OCI-LY7 (cell line): ENCODE results near the gene SELPLG. TPM values are rescaled to one million over a fixed set of nuclear protein-coding genes. Genes with fewer than 3 reads are reported as not detected.
"Not testable (repeated sequence)": the region's sequence is repeated elsewhere in the genome, so short reads cannot be mapped to it uniquely, and the experiment has no call there.

Experiments used
- BruUV-seq: library from RNA; stranded (reverse); fragments of 400-500 nt; replicated peaks from 2 replicates; lab custom pipeline; 2021; lab: Mats Ljungman, UMichigan
- CTCF ChIA-PET: fragments of 300-600 bp; sonication (Branson Sonifier 250); formaldehyde crosslinking; loops from one replicate; lab custom pipeline; 2022; ENCODE audit warnings: antibody characterized with exemption; ENCODE audit not compliant: unreplicated experiment; lab: Charles Lee
- POLR2A ChIA-PET: fragments of 300-600 bp; sonication (Branson Sonifier 250); formaldehyde crosslinking; loops from one replicate; lab custom pipeline; 2022; ENCODE audit warnings: antibody characterized with exemption; lab: Charles Lee
- DNase-seq: peaks from one replicate; pipeline ENCODE4 v3.0.0-alpha.2; 2015; ENCODE audit warnings: low spot score
- H2AFZ ChIP-seq: fragments of 200-600 bp; sonication (generic), shearing (Covaris generic); 2 replicates; pipeline ENCODE4 v1.6.1; 2014; ENCODE audit warnings: mild to moderate bottlenecking, antibody characterized with exemption, low read length, moderate library complexity
- H3K27ac ChIP-seq: fragments of 200-600 bp; sonication (generic); 2 replicates; pipeline ENCODE4 v1.5.1; 2014; ENCODE audit warnings: mixed run types, low read depth, mild to moderate bottlenecking, moderate library complexity, low read length, inconsistent platforms; ENCODE audit not compliant: poor library complexity, severe bottlenecking
- H3K36me3 ChIP-seq: fragments of 200-600 bp; sonication (generic); 2 replicates; pipeline ENCODE4 v1.6.1; 2014; ENCODE audit warnings: mild to moderate bottlenecking, antibody characterized with exemption, low read length, moderate library complexity, mixed read lengths; ENCODE audit not compliant: insufficient read depth
- H3K4me1 ChIP-seq: fragments of 200-600 bp; sonication (generic); 2 replicates; pipeline ENCODE4 v1.5.1; 2014; ENCODE audit warnings: mild to moderate bottlenecking, low read length; ENCODE audit not compliant: insufficient read depth, poor library complexity, severe bottlenecking
- H3K4me2 ChIP-seq: fragments of 200-600 bp; sonication (generic); 2 replicates; pipeline ENCODE4 v1.6.1; 2014; ENCODE audit warnings: mild to moderate bottlenecking, low read length
- H3K4me3 ChIP-seq: fragments of 200-600 bp; sonication (generic); 2 replicates; pipeline ENCODE4 v1.5.1; 2014; ENCODE audit warnings: mild to moderate bottlenecking, low read depth, low read length; ENCODE audit not compliant: poor library complexity, severe bottlenecking
- H3K79me2 ChIP-seq: fragments of 200-600 bp; sonication (generic); 2 replicates; pipeline ENCODE4 v1.6.1; 2016; ENCODE audit warnings: low read depth, mild to moderate bottlenecking, low read length, moderate library complexity, mixed read lengths; ENCODE audit not compliant: insufficient read depth
- H3K9me2 ChIP-seq: fragments of 200-600 bp; sonication (generic); 2 replicates; pipeline ENCODE4 v1.6.1; 2016; ENCODE audit warnings: mild to moderate bottlenecking, low read length, mixed read lengths; ENCODE audit not compliant: insufficient read depth
- H3K9me3 ChIP-seq: fragments of 200-600 bp; sonication (generic); 2 replicates; pipeline ENCODE4 v1.6.1; 2014; ENCODE audit warnings: mild to moderate bottlenecking, mixed run types, low read length, mixed read lengths
- H4K20me1 ChIP-seq: fragments of 200-600 bp; sonication (generic); 2 replicates; pipeline ENCODE4 v1.6.1; 2014; ENCODE audit warnings: mild to moderate bottlenecking, antibody characterized with exemption, low read length, moderate library complexity, mixed read lengths; ENCODE audit not compliant: insufficient read depth
- CTCF ChIP-seq: fragments of 200-600 bp; sonication (generic); conservative IDR thresholded peaks from 2 replicates; pipeline ENCODE4 v1.5.1; 2014; ENCODE audit warnings: mild to moderate bottlenecking, antibody characterized with exemption, low read length, moderate library complexity, mixed read lengths
- EZH2phosphoT487 ChIP-seq: fragments of 200-600 bp; sonication (generic); IDR thresholded peaks from 2 replicates; pipeline ENCODE4 v1.6.1; 2018; ENCODE audit warnings: low read depth, borderline replicate concordance, mild to moderate bottlenecking, mixed run types, antibody characterized with exemption, low read length, moderate library complexity, mixed read lengths
- intact Hi-C: fragments of 100-400 bp; cut with micrococcal nuclease; formaldehyde crosslinking; loops from one replicate; pipeline ENCODE4 v1.10.0; 2022; ENCODE audit not compliant: unreplicated experiment
- total RNA-seq, 2 experiments: library from RNA; depleted of rRNA in 1 of 2; stranded (reverse); fragments of >200 nt in 1 of 2; shearing (Covaris generic) in 1 of 2; gene quantifications; 2 replicates each; pipeline ENCODE4 v1.2.3, GENCODE V29; 2014 to 2022

Gene SELPLG
- total RNA-seq, 2 experiments from 2014 or later: 20.0 to 21.0 TPM

- Histone ChIP-seq H3K4me3 (no peak overlapping the region), H3K79me2 (no peaks in the 10 kb centered on the region), H3K9me2 (no peaks in the 10 kb centered on the region), H3K4me1 (peaks cover 41% of the 10 kb centered on the region), H4K20me1 (no peaks in the 10 kb centered on the region), H3K9me3 (peaks cover 11% of the 10 kb centered on the region), H2AFZ (no peak overlapping the region), H3K4me2 (no peak overlapping the region), H3K36me3 (peaks cover 28% of the 10 kb centered on the region), H3K27ac (no peak overlapping the region)
- CTCF ChIA-PET: interaction anchor here (1.0 kb wide), 1 partner anchor 12 kb away, joined by 3 read pairs; no protein-coding TSS in a partner anchor
- no peak for DNase-seq
- intact Hi-C loops: no loop called here
- BruUV-seq: no TSS peak
- POLR2A ChIA-PET: interaction anchor here (1.0 to 7.5 kb wide), 3 partner anchors 10 to 52 kb away, joined by 4 to 85 read pairs (median 47); partner anchors contain the start of gene SELPLG
- no peak for TF ChIP-seq CTCF
- TF ChIP-seq EZH2phosphoT487: no peak
These were observed 13.3 kb downstream of the SELPLG start for GRCh38 chr12:108620236-108620879.

- H3K9me2 ChIP-seq: no peaks in the 10 kb centered on the region
- H3K79me2 ChIP-seq: no peaks in the 10 kb centered on the region
- H3K27ac ChIP-seq: no peak overlapping the region
- DNase-seq: no peak
- H4K20me1 ChIP-seq: no peaks in the 10 kb centered on the region
- H3K4me2 ChIP-seq: no peak overlapping the region
- intact Hi-C loops: loop anchor here (5.0 kb wide), 1 partner anchor 102 kb away; the partner anchor contains the start of gene FICD
- H3K4me3 ChIP-seq: no peak overlapping the region
- H3K4me1 ChIP-seq: peaks cover 41% of the 10 kb centered on the region
- no TSS peak for BruUV-seq
- H2AFZ ChIP-seq: no peak overlapping the region
- peaks cover 28% of the 10 kb centered on the region for H3K36me3 ChIP-seq
- TF ChIP-seq CTCF: no peak
- H3K9me3 ChIP-seq: peaks cover 12% of the 10 kb centered on the region
- ChIA-PET CTCF (interaction anchor here (1.8 kb wide), 1 partner anchor 54 kb away, joined by 6 read pairs; no protein-coding TSS in a partner anchor), POLR2A (interaction anchor here (0.6 to 7.5 kb wide), 5 partner anchors 15 to 97 kb away, joined by 3 to 85 read pairs (median 32); partner anchors contain the start of gene SELPLG)
These were observed 14.1 kb downstream of the SELPLG start for GRCh38 chr12:108619369-108620160.

GRCh38 chr12:108618953-108619274, 14.8 kb downstream of the SELPLG start:
- not testable (repeated sequence) for DNase-seq, H3K27ac ChIP-seq, BruUV-seq, H3K4me3 ChIP-seq, H3K9me2 ChIP-seq, H3K79me2 ChIP-seq, H4K20me1 ChIP-seq, H2AFZ ChIP-seq
- ChIA-PET CTCF (interaction anchor here (1.1 to 3.0 kb wide), 6 partner anchors 16 to 55 kb away, joined by 4 to 18 read pairs (median 4); partner anchors contain the start of gene SELPLG), POLR2A (interaction anchor here (0.6 to 7.5 kb wide), 5 partner anchors 16 to 96 kb away, joined by 3 to 85 read pairs (median 32); partner anchors contain the start of gene SELPLG)
- intact Hi-C loops: loop anchor here (1.0 to 5.0 kb wide), 4 partner anchors 14 to 102 kb away; partner anchors contain the start of genes FICD and SELPLG
- Histone ChIP-seq H3K9me3 (peaks cover 12% of the 10 kb centered on the region), H3K4me2 (0 out of 2 replicates have a peak overlapping the region, but pooled peaks have one; percentile 40), H3K4me1 (peaks cover 37% of the 10 kb centered on the region), H3K36me3 (peaks cover 26% of the 10 kb centered on the region)
